Measurements from ENCODE around the gene FOS. TPM values are rescaled to one million over a fixed set of nuclear protein-coding genes. Genes with fewer than 3 reads are reported as not detected.
"Not testable (repeated sequence)": the region's sequence is repeated elsewhere in the genome, so short reads cannot be mapped to it uniquely, and the experiment has no call there.

The FOS gene
- polyA plus RNA-seq, 10 donors, result 71.3 to 2,749 (median 590) TPM

- DNase-seq, result not testable (repeated sequence)
These were observed 30.9 kb downstream of the FOS start for GRCh38 chr14:75309561-75309960.

GRCh38 chr14:75310295-75311111 is 31.9 kb downstream of the FOS start:
- peak; percentile 76 to 95 (median 89) for DNase-seq

DNA sequence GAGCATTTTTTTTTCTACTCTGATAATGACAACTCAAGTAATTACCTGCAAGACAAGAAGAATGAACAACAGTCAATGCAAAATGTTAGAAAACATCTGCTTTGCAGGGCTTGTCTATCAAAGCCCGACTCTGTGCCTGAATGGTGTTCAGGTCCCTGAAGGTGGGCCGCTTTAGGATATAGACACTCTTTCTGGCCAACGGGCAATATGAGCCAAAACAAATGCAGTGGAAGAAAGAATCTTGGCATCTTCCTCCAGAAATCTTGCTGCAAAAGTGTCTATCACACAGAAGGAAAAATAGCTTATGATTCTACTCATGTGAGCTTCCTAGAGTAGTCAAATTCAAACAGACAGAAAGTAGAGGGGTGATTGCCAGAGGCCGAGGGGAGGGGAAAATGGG is 32.7 kb downstream of the FOS start:
- peak in 1 of 3 donors; percentile 77 for DNase-seq

DNA sequence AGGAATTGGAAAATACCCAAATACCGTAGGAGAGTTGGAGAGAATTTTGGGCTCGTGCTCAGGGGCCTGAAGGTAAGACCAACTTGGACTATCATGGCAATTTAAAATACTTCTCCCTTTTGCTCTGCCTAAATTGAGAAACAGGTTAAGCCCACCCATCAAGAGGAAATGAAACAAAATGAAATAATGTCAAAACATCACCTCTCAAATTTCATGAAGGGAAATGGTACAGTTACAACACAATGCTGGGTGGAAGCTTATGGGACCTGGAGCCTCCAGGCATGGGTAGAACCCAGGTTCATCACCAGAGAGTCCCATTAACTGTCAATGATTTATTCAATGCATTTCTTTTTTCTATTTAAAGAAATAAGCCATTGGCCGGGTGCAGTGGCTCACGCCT is 33.7 kb downstream of the FOS start:
- DNase-seq, result no peak

GRCh38 chr14:75313294-75313693 is 34.7 kb downstream of the FOS start:
- no peak for DNase-seq

DNA sequence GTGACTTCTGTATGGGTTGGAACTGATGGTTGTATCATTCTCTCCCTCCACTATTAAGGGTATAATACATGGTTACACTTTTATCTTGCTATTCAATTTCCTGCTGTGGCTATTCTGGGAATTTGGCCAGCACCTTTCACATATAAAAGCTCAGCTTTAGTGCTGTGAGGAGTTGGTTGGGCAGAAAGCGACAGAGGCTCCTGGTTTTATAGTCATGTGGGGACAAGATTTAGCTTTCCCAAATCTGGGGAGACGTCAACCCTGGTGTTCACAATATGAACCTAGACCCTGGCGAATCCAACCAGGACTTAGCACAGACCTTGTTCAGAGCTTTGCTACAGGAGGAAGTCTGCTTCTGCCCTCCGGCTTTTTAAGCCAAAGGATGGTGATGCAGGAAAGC is 36.5 kb downstream of the FOS start:
- DNase-seq, result peak in 1 of 3 donors; percentile 70

GRCh38 chr14:75317148-75317547 is 38.5 kb downstream of the FOS start:
- DNase-seq, result no peak

DNA sequence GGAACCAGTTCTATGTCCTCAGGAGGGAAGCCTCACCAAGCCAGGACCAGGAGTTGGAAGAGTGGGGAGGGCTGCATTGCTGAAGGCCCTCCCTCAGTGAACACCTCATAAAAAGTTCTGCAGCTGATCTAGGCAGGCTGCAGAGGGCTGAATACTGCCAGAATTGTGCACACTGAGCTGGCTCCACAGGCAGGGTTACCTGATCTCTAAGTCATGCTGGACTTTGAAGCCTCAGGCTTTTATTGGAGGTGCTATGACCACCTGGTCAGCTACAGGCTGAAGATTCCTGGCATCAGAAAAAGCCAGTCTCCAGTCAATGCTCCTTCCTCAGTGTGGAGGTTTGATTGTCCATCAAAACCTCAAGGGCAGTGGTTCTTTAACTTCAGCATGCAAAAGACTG is 39.7 kb downstream of the FOS start:
- DNase-seq, result no peak

GRCh38 chr14:75319021-75319420 is 40.4 kb downstream of the FOS start:
- DNase-seq, result no peak

GRCh38 chr14:75320196-75320595 is 41.6 kb downstream of the FOS start:
- DNase-seq, result no peak

DNA sequence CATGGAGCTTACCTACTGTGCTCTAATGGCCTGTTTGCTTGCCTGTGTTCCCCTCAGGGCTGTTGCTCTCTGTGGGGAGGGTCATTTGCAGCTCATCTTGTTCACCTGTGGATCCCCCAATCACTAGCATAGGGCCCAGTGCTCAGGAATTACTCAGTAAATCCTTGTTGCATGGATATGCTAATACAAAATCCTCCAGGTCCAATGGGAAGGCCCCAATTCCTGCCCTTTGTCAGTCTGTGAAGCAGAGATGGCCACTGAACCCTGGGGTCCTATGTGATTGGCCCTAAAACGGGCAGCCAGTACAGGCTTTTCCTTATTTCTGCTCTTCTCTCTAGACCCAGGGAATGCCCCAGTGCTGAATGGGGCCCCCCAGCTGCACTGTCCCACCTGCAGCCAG is 44.1 kb downstream of the FOS start:
- no peak for DNase-seq

GRCh38 chr14:75323571-75323970 is 44.9 kb downstream of the FOS start:
- no peak for DNase-seq

GRCh38 chr14:75328558-75329155 is 50.0 kb downstream of the FOS start:
- DNase-seq, result peak in 1 of 3 donors; percentile 47

DNA sequence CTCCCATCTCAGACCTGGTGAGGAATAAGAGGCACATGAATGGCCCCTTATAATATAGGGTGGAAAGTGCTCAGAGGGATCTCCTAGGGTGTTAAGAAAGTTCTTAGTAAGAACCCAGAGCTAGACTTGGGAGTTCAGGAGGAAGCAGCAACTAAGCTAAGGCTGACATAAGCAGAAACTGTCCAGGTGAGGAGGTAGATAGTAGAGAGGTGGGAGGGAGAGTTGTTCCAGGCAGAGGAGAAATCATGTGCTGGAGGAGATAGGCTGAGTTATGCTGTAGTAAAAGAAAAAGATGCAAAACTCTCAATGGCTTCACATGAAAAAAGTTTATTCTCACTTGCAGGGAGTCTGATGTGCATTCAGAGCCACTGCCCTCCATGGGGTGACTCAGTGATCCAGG is 50.7 kb downstream of the FOS start:
- DNase-seq, result no peak

DNA sequence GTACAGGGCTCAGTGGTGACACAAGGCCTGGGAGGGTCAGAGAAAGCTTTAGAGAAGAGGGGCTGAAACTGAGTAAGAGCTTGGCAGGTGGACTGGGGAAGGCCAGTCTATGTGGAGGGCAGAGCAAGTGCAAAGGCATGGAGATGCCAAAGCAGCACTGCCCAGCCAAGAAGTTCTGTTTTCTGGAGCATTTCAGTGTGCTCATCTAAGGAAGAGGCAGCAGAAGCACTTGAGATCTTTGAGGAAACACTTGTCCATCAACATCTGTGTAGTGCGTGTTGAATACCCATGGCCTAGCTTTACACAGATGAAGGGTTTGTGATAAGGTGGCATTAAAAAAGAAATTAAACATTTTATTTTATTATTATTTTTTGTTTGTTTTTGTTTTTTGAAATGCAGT is 52.8 kb downstream of the FOS start:
- no peak for DNase-seq

Other genes starting within 250 kb of the FOS start
- gene MLH3, start 227.4 kb upstream of the FOS start, polyA plus RNA-seq (ENCODE audit: insufficient read length in 10 of 10), result 10 to 100 TPM; 15.0 to 31.9 (median 20.7) TPM
- 10 to 100 TPM; 12.2 to 27.5 (median 14.9) TPM for gene ACYP1, start 214.8 kb upstream of the FOS start, polyA plus RNA-seq (ENCODE audit: insufficient read length in 10 of 10)
- 1 to 10 TPM in 7 of 10 donors, under 1 TPM in 3; 0.74 to 1.6 (median 1.3) TPM for gene ZC2HC1C, start 209.2 kb upstream of the FOS start, polyA plus RNA-seq (ENCODE audit: insufficient read length in 10 of 10)
- 100 to 1,000 TPM in 1 of 10 donors, 10 to 100 TPM in 9; 66.8 to 101 (median 83.0) TPM for gene NEK9, start 151.8 kb upstream of the FOS start, polyA plus RNA-seq (ENCODE audit: insufficient read length in 10 of 10)
- gene TMED10, start 102.2 kb upstream of the FOS start, polyA plus RNA-seq (ENCODE audit: insufficient read length in 10 of 10), result 100 to 1,000 TPM; 119 to 152 (median 133) TPM
- 10 to 100 TPM; 41.2 to 65.0 (median 46.5) TPM for gene JDP2, start 149.2 kb downstream of the FOS start, polyA plus RNA-seq (ENCODE audit: insufficient read length in 10 of 10)
- gene BATF, start 243.6 kb downstream of the FOS start, polyA plus RNA-seq (ENCODE audit: insufficient read length in 10 of 10), result 1 to 10 TPM in 3 of 10 donors, under 1 TPM in 5, not detected in 2; 0.37 to 2.0 (median 0.69) TPM

Measured in muscle of back (tissue), 11 donors.